HCT116 (cell line): ENCODE measurements around the gene SHKBP1. TPM values are rescaled to one million over a fixed set of nuclear protein-coding genes. Genes with fewer than 3 reads are reported as not detected.

Experiments used
- ATAC-seq: fragments of 200-7000 bp; cut with Tn5 transposase; 2 replicates; pipeline ENCODE4 v1.9.1; 2020; ENCODE audit warnings: mild to moderate bottlenecking, moderate library complexity
- BruUV-seq: library from RNA; stranded (reverse); fragments of 400-500 nt; replicated peaks from 2 replicates; lab custom pipeline; 2021; lab: Mats Ljungman, UMichigan
- CTCF ChIA-PET: fragments of 300-600 bp; sonication (Branson Sonifier 250); formaldehyde crosslinking; loops from one replicate; lab custom pipeline; 2021; ENCODE audit warnings: antibody characterized with exemption; lab: Charles Lee
- POLR2A ChIA-PET: fragments of 300-600, 350-600 bp; sonication (Branson Sonifier 250); formaldehyde crosslinking; loops from one replicate; lab custom pipeline; 2021; ENCODE audit warnings: antibody characterized with exemption; lab: Charles Lee
- RAD21 ChIA-PET, 2 experiments: fragments of 300-600 bp; sonication (Branson Sonifier 250); formaldehyde crosslinking; loops; one replicate each; lab custom pipeline; 2023; ENCODE audit warnings: low total read pairs in 2 of 2; ENCODE audit not compliant: uncharacterized antibody in 2 of 2, unreplicated experiment in 2 of 2, low non-redundant PET in 1 of 2; lab: Charles Lee
- DNase-seq: peaks from one replicate; pipeline ENCODE4 v3.0.0-alpha.2; 2010; ENCODE audit warnings: low read depth, low spot score
- H2AFZ ChIP-seq: fragments of 200-600 bp; shearing (Covaris generic), sonication (generic); 2 replicates; pipeline ENCODE4 v1.6.1; 2017; ENCODE audit warnings: low read depth, mixed run types, mixed read lengths, antibody characterized with exemption, low read length; ENCODE audit not compliant: poor library complexity, severe bottlenecking
- H3K27ac ChIP-seq: 2 replicates; pipeline ENCODE4 v1.5.1; 2012; ENCODE audit warnings: low read depth, low read length
- H3K27me3 ChIP-seq: fragments of 200-600 bp; sonication (generic); 2 replicates; pipeline ENCODE4 v1.6.1; 2016; ENCODE audit warnings: mixed run types, low read length, mixed read lengths; ENCODE audit not compliant: insufficient read depth
- H3K36me3 ChIP-seq, 2 experiments: fragments of 200-500 bp in 1 of 2; fragments of 200-600 bp in 1 of 2; sonication (Bioruptor generic) in 1 of 2; sonication (generic) in 1 of 2; 2 replicates each; pipeline versions ENCODE4 v1.5.1 to v1.6.1; 2014 to 2016; ENCODE audit warnings: low read length in 2 of 2, inconsistent platforms in 1 of 2, mixed read lengths in 1 of 2, mixed run types in 1 of 2; ENCODE audit not compliant: insufficient read depth in 2 of 2, control insufficient read depth in 1 of 2
- H3K4me1 ChIP-seq, 2 experiments: fragments of 200-600 bp in 1 of 2; sonication (generic) in 1 of 2; 2 replicates each; pipeline versions ENCODE4 v1.5.1 to v1.6.1; 2012 to 2017; ENCODE audit warnings: low read length in 2 of 2, inconsistent platforms in 1 of 2, mild to moderate bottlenecking in 1 of 2, mixed read lengths in 1 of 2, mixed run types in 1 of 2, moderate library complexity in 1 of 2; ENCODE audit not compliant: insufficient read depth in 2 of 2, control insufficient read depth in 1 of 2
- H3K4me2 ChIP-seq: fragments of 200-600 bp; sonication (generic); 2 replicates; pipeline ENCODE4 v1.6.1; 2017; ENCODE audit warnings: mixed run types, low read length, mixed read lengths
- H3K4me3 ChIP-seq, 2 experiments: fragments of 200-600 bp in 1 of 2; sonication (generic) in 1 of 2; replicated peaks in 1 of 2; 2 replicates each; pipeline ENCODE4 v1.5.1; 2011 to 2016; ENCODE audit warnings: low read length in 2 of 2, control low read depth in 1 of 2, low read depth in 1 of 2, mild to moderate bottlenecking in 1 of 2, mixed read lengths in 1 of 2, mixed run types in 1 of 2
- H3K79me2 ChIP-seq: fragments of 200-600 bp; sonication (generic); 2 replicates; pipeline ENCODE4 v1.6.1; 2017; ENCODE audit warnings: mild to moderate bottlenecking, mixed run types, low read length, moderate library complexity, mixed read lengths; ENCODE audit not compliant: insufficient read depth
- H3K9ac ChIP-seq: fragments of 200-600 bp; sonication (generic); 2 replicates; pipeline ENCODE4 v1.6.1; 2016; ENCODE audit warnings: low read length, mixed read lengths
- H3K9me2 ChIP-seq: fragments of 200-600 bp; sonication (generic), shearing (Covaris generic); 2 replicates; pipeline ENCODE4 v1.6.1; 2017; ENCODE audit warnings: mixed run types, mild to moderate bottlenecking, moderate library complexity; ENCODE audit not compliant: insufficient read depth
- H3K9me3 ChIP-seq, 2 experiments: fragments of 200-500 bp in 1 of 2; fragments of 200-600 bp in 1 of 2; sonication (Bioruptor generic) in 1 of 2; sonication (generic) in 1 of 2; 2 replicates each; pipeline ENCODE4 v1.6.1; 2014 to 2017; ENCODE audit warnings: low read length in 2 of 2, mixed read lengths in 2 of 2, inconsistent platforms in 1 of 2, low read depth in 1 of 2, mild to moderate bottlenecking in 1 of 2, mixed run types in 1 of 2, moderate library complexity in 1 of 2; ENCODE audit not compliant: control insufficient read depth in 1 of 2, insufficient read depth in 1 of 2
- H4K20me1 ChIP-seq: fragments of 200-600 bp; sonication (generic), shearing (Covaris generic); 2 replicates; pipeline ENCODE4 v1.6.1; 2017; ENCODE audit warnings: mixed run types, mild to moderate bottlenecking, moderate library complexity; ENCODE audit not compliant: insufficient read depth
- CTCF ChIP-seq, 3 experiments: fragments of 200-600 bp in 1 of 3; sonication (generic) in 1 of 3; IDR thresholded peaks in 2 of 3; conservative IDR thresholded peaks in 1 of 3; 2 replicates each; pipeline ENCODE4 v1.5.1; 2012 to 2017; ENCODE audit warnings: low read depth in 2 of 3, low read length in 2 of 3, antibody characterized with exemption in 1 of 3, borderline replicate concordance in 1 of 3, control low read depth in 1 of 3, mild to moderate bottlenecking in 1 of 3, mixed read lengths in 1 of 3, mixed run types in 1 of 3, moderate library complexity in 1 of 3; ENCODE audit not compliant: insufficient read depth in 1 of 3
- ELF1 ChIP-seq: IDR thresholded peaks from 2 replicates; pipeline ENCODE4 v1.6.1; 2012; ENCODE audit warnings: low read depth, borderline replicate concordance
- EZH2 ChIP-seq: fragments of 200-600 bp; sonication (generic); IDR thresholded peaks from 2 replicates; pipeline ENCODE4 v1.6.1; 2017; ENCODE audit warnings: antibody characterized with exemption, mixed run types
- JUND ChIP-seq: IDR thresholded peaks from 2 replicates; pipeline ENCODE4 v1.6.1; 2012
- POLR2AphosphoS5 ChIP-seq: IDR thresholded peaks from 2 replicates; pipeline ENCODE4 v1.6.1; 2011; ENCODE audit warnings: mild to moderate bottlenecking, low read depth, low read length, moderate library complexity
- RAD21 ChIP-seq: IDR thresholded peaks from 2 replicates; pipeline ENCODE4 v1.6.1; 2012; ENCODE audit warnings: low read depth, mild to moderate bottlenecking
- REST ChIP-seq: IDR thresholded peaks from 2 replicates; pipeline ENCODE4 v1.6.1; 2012; ENCODE audit warnings: low read depth
- SP1 ChIP-seq: IDR thresholded peaks from 2 replicates; pipeline ENCODE4 v1.6.1; 2012; ENCODE audit warnings: low read depth
- TCF7L2 ChIP-seq: IDR thresholded peaks from 2 replicates; pipeline ENCODE4 v1.7.0; 2011; ENCODE audit warnings: borderline replicate concordance, inconsistent platforms; ENCODE audit not compliant: insufficient read depth, insufficient read length; ENCODE audit errors: extremely low read depth
- ZBTB33 ChIP-seq: IDR thresholded peaks from 2 replicates; pipeline ENCODE4 v1.6.1; 2011; ENCODE audit warnings: mild to moderate bottlenecking, low read length, moderate library complexity; ENCODE audit not compliant: insufficient replicate concordance; ENCODE audit errors: extremely low read depth
- ZFX ChIP-seq: fragments of 450-650 bp; IDR thresholded peaks from 2 replicates; pipeline ENCODE4 v1.6.1; 2017
- ZNF274 ChIP-seq: fragments of 200-500 bp; sonication (Bioruptor generic); IDR thresholded peaks from 2 replicates; pipeline ENCODE4 v1.6.1; 2014; ENCODE audit warnings: mild to moderate bottlenecking, low read depth, low read length, inconsistent platforms
- intact Hi-C: fragments of 100-400 bp; cut with micrococcal nuclease; formaldehyde crosslinking; loops from 2 replicates; pipeline ENCODE4 v1.10.0; 2022
- total RNA-seq: library from RNA; stranded (reverse); gene quantifications from one replicate; pipeline ENCODE4 v1.2.1, GENCODE V29; 2021; ENCODE audit not compliant: unreplicated experiment

SHKBP1 gene
- total RNA-seq, 1 experiment from 2014 or later = 97.4 TPM

- H3K4me3 ChIP-seq = no peak overlapping the region
- no peaks in the 10 kb centered on the region for H3K36me3 ChIP-seq
- H3K9ac ChIP-seq = 0 out of 2 replicates have a peak overlapping the region, but pooled peaks have one; percentile 85
- no peaks in the 10 kb centered on the region for H3K9me3 ChIP-seq
- H3K4me1 ChIP-seq = peaks cover 31 to 76% of the 10 kb centered on the region in 2 experiments
- intact Hi-C loops = loop anchor here (5.0 kb wide), 1 partner anchor 77 kb away; no protein-coding TSS in a partner anchor
- no peak for ATAC-seq
- ChIA-PET POLR2A (interaction anchor here (0.9 to 1.6 kb wide), 3 partner anchors 14 to 29 kb away, joined by 3 to 7 read pairs (median 3); no protein-coding TSS in a partner anchor), RAD21 (interaction anchor here in 1 of 2 experiments (0.7 kb wide), 1 partner anchor 135 kb away, joined by 3 read pairs; no protein-coding TSS in a partner anchor), CTCF (interaction anchor here (1.0 to 3.9 kb wide), 7 partner anchors 21 to 294 kb away, joined by 3 to 27 read pairs (median 5); no protein-coding TSS in a partner anchor)
- no peaks in the 10 kb centered on the region for H4K20me1 ChIP-seq
- H3K9me2 ChIP-seq = no peaks in the 10 kb centered on the region
- TF ChIP-seq ZFX = no peak
- TF ChIP-seq ZBTB33 = no peak
- no peak for TF ChIP-seq CTCF (IDR thresholded peaks at IDR 0.05 in 2 of 3, conservative IDR thresholded peaks at IDR 0.05 in 1 of 3; ENCODE audit: borderline replicate concordance in 1 of 3, insufficient read depth in 1 of 3, low read depth in 2 of 3, low read length in 2 of 3)
- TF ChIP-seq ELF1 = no peak
- no peak for TF ChIP-seq JUND
- no peak for TF ChIP-seq RAD21
- TF ChIP-seq EZH2 = no peak
- TF ChIP-seq ZNF274 = no peak
- TF ChIP-seq POLR2AphosphoS5 = no peak
- no peak for TF ChIP-seq TCF7L2
- no peak for TF ChIP-seq REST
- no peak for TF ChIP-seq SP1
- H3K4me2 ChIP-seq = peak overlapping the region; percentile 91
- peaks cover 11% of the 10 kb centered on the region; the same call in 1 of the 2 replicates for H3K79me2 ChIP-seq
- H2AFZ ChIP-seq = no peak overlapping the region
- no peaks in the 10 kb centered on the region for H3K27me3 ChIP-seq
- no peak for DNase-seq
- no TSS peak for BruUV-seq
- 0 out of 2 replicates have a peak overlapping the region, but pooled peaks have one; percentile 63 for H3K27ac ChIP-seq
Observed at GRCh38 chr19:40599331-40599901, 22.7 kb downstream of the SHKBP1 start.
